ENCODE measurements around the gene MTUS2. TPM values are rescaled to one million over a fixed set of nuclear protein-coding genes. Genes with fewer than 3 reads are reported as not detected.

MTUS2 gene
- total RNA-seq, 1 donor from 2014 or later: 6.8 TPM

- TF ChIP-seq CTCF (IDR thresholded peaks at IDR 0.05; ENCODE audit: partially characterized antibody, unreplicated experiment): no peak
- Mint-ChIP-seq H3K27me3 (ENCODE audit: unreplicated experiment) (no peaks in the 10 kb centered on the region), H3K4me3 (ENCODE audit: unreplicated experiment) (no peak overlapping the region), H3K9me3 (ENCODE audit: unreplicated experiment) (peaks cover 2% of the 10 kb centered on the region), H3K4me1 (ENCODE audit: low read depth, unreplicated experiment) (peaks cover 6% of the 10 kb centered on the region), H3K27ac (ENCODE audit: unreplicated experiment) (no peak overlapping the region), H3K36me3 (ENCODE audit: unreplicated experiment) (peaks cover 5% of the 10 kb centered on the region)
- no peak for DNase-seq
These were observed 208.7 kb downstream of the MTUS2 start for GRCh38 chr13:29028868-29029267.

- H3K4me3 Mint-ChIP-seq (ENCODE audit: unreplicated experiment): no peak overlapping the region
- no peak overlapping the region for H3K27ac Mint-ChIP-seq (ENCODE audit: unreplicated experiment)
- H3K4me1 Mint-ChIP-seq (ENCODE audit: low read depth, unreplicated experiment): no peaks in the 10 kb centered on the region
- peaks cover 2% of the 10 kb centered on the region for H3K27me3 Mint-ChIP-seq (ENCODE audit: unreplicated experiment)
- TF ChIP-seq CTCF (IDR thresholded peaks at IDR 0.05; ENCODE audit: partially characterized antibody, unreplicated experiment): no peak
- peaks cover 3% of the 10 kb centered on the region for H3K9me3 Mint-ChIP-seq (ENCODE audit: unreplicated experiment)
- DNase-seq: no peak
- no peaks in the 10 kb centered on the region for H3K36me3 Mint-ChIP-seq (ENCODE audit: unreplicated experiment)
These were observed 218.6 kb downstream of the MTUS2 start for GRCh38 chr13:29038700-29039099.

GRCh38 chr13:29039212-29039611, 219.1 kb downstream of the MTUS2 start:
- no peak for TF ChIP-seq CTCF (IDR thresholded peaks at IDR 0.05; ENCODE audit: partially characterized antibody, unreplicated experiment)
- Mint-ChIP-seq H3K4me1 (ENCODE audit: low read depth, unreplicated experiment) (no peaks in the 10 kb centered on the region), H3K9me3 (ENCODE audit: unreplicated experiment) (peaks cover 3% of the 10 kb centered on the region), H3K27ac (ENCODE audit: unreplicated experiment) (no peak overlapping the region), H3K27me3 (ENCODE audit: unreplicated experiment) (peaks cover 2% of the 10 kb centered on the region), H3K4me3 (ENCODE audit: unreplicated experiment) (no peak overlapping the region), H3K36me3 (ENCODE audit: unreplicated experiment) (peaks cover 2% of the 10 kb centered on the region)
- DNase-seq: no peak

GRCh38 chr13:29046588-29046987, 226.4 kb downstream of the MTUS2 start:
- H3K4me3 Mint-ChIP-seq (ENCODE audit: unreplicated experiment): no peak overlapping the region
- H3K27ac Mint-ChIP-seq (ENCODE audit: unreplicated experiment): no peak overlapping the region

GRCh38 chr13:29049524-29049923, 229.4 kb downstream of the MTUS2 start:
- H3K27me3 Mint-ChIP-seq (ENCODE audit: unreplicated experiment): peaks cover 4% of the 10 kb centered on the region
- no peaks in the 10 kb centered on the region for H3K4me1 Mint-ChIP-seq (ENCODE audit: low read depth, unreplicated experiment)
- DNase-seq: no peak
- peaks cover 1% of the 10 kb centered on the region for H3K9me3 Mint-ChIP-seq (ENCODE audit: unreplicated experiment)
- TF ChIP-seq CTCF (IDR thresholded peaks at IDR 0.05; ENCODE audit: partially characterized antibody, unreplicated experiment): no peak
- H3K4me3 Mint-ChIP-seq (ENCODE audit: unreplicated experiment): no peak overlapping the region
- no peak overlapping the region for H3K27ac Mint-ChIP-seq (ENCODE audit: unreplicated experiment)
- peaks cover 7% of the 10 kb centered on the region for H3K36me3 Mint-ChIP-seq (ENCODE audit: unreplicated experiment)

More at GRCh38 chr13:29046588-29046987, 226.4 kb downstream of the MTUS2 start:
- H3K9me3 Mint-ChIP-seq (ENCODE audit: unreplicated experiment): peaks cover 1% of the 10 kb centered on the region
- peaks cover 11% of the 10 kb centered on the region for H3K36me3 Mint-ChIP-seq (ENCODE audit: unreplicated experiment)
- no peaks in the 10 kb centered on the region for H3K4me1 Mint-ChIP-seq (ENCODE audit: low read depth, unreplicated experiment)
- TF ChIP-seq CTCF (IDR thresholded peaks at IDR 0.05; ENCODE audit: partially characterized antibody, unreplicated experiment): no peak
- DNase-seq: no peak
- H3K27me3 Mint-ChIP-seq (ENCODE audit: unreplicated experiment): peaks cover 4% of the 10 kb centered on the region

All from glutamatergic neuron (in vitro differentiated cells).